ENCODE results near the gene LRRC74A. TPM values are rescaled to one million over a fixed set of nuclear protein-coding genes. Genes with fewer than 3 reads are reported as not detected.

Gene LRRC74A
- polyA plus RNA-seq, 1 donor (not counting 4 experiments of a cell fraction or from before 2014, with no cell fraction given) = not detected

DNA sequence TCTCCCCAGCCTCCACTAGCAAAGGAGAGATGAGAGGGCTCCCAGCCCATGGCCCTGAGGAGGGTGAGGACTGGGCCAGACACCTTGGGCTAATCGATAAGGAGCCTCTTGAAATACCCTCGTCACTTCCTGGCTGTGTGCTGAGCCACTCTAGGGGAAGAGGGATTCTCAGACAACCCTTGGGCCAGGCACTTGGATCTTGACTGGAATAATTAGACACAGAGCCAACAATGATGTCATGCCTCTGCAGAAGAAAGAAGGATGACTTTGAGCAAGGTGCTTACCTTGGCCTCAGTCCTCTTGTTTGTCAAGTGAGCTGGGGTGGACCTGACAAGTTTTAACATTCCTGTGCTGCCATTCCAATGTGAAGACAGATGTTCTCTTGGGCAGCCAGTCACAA is 83.1 kb downstream of the LRRC74A start:
- Histone ChIP-seq H3K79me2 (ENCODE audit: control insufficient read depth, insufficient read depth, low read length) (no peaks in the 10 kb centered on the region), H3K4me2 (ENCODE audit: control insufficient read depth, extremely low read depth, insufficient read depth, low read depth, low read length) (no peak overlapping the region), H3K9ac (ENCODE audit: control insufficient read depth, extremely low read depth, insufficient read depth, low read length) (no peak overlapping the region), H2AFZ (ENCODE audit: control insufficient read depth, low read length) (no peak overlapping the region), H3K4me3 (ENCODE audit: control insufficient read depth in 2 of 3, extremely low read depth in 1 of 3, insufficient read depth in 2 of 3, low read depth in 1 of 3, low read length in 3 of 3) (no peak overlapping the region), H3K4me1 (ENCODE audit: control insufficient read depth, extremely low read depth, insufficient read depth, low read length) (peaks cover 29% of the 10 kb centered on the region), H3K9me3 (ENCODE audit: control insufficient read depth, low read depth, low read length) (no peaks in the 10 kb centered on the region), H3K9me1 (ENCODE audit: control insufficient read depth, extremely low read depth, insufficient read depth, low read length) (no peaks in the 10 kb centered on the region), H4K20me1 (ENCODE audit: control insufficient read depth, extremely low read depth, insufficient read depth, low read length) (no peaks in the 10 kb centered on the region), H3K27ac (ENCODE audit: control insufficient read depth, insufficient read depth, low read length) (no peak overlapping the region), H3K27me3 (ENCODE audit: control insufficient read depth, extremely low read depth, insufficient read depth, low read length) (no peaks in the 10 kb centered on the region), H3K36me3 (ENCODE audit: control insufficient read depth in 2 of 2, extremely low read depth in 1 of 2, insufficient read depth in 2 of 2, low read length in 2 of 2) (no peaks in the 10 kb centered on the region)
- FAIRE-seq (no peak), DNase-seq (ENCODE audit: low read depth, low spot score) (no peak)
- dilution Hi-C loops (cut with MboI; ENCODE audit: extremely low pct_ligation_motif_present, low sequenced_read_pairs) = no loop called here
- TF ChIP-seq, protein P1, sequence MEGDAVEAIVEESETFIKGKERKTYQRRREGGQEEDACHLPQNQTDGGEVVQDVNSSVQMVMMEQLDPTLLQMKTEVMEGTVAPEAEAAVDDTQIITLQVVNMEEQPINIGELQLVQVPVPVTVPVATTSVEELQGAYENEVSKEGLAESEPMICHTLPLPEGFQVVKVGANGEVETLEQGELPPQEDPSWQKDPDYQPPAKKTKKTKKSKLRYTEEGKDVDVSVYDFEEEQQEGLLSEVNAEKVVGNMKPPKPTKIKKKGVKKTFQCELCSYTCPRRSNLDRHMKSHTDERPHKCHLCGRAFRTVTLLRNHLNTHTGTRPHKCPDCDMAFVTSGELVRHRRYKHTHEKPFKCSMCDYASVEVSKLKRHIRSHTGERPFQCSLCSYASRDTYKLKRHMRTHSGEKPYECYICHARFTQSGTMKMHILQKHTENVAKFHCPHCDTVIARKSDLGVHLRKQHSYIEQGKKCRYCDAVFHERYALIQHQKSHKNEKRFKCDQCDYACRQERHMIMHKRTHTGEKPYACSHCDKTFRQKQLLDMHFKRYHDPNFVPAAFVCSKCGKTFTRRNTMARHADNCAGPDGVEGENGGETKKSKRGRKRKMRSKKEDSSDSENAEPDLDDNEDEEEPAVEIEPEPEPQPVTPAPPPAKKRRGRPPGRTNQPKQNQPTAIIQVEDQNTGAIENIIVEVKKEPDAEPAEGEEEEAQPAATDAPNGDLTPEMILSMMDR (optimal IDR thresholded peaks at IDR 0.05 in 1 of 3, IDR thresholded peaks at IDR 0.05 in 1 of 3, conservative IDR thresholded peaks at IDR 0.05 in 1 of 3; ENCODE audit: extremely low read depth in 1 of 3, insufficient read depth in 2 of 3, low read length in 3 of 3) = no peak
- no peak for TF ChIP-seq EZH2 (IDR thresholded peaks at IDR 0.05; ENCODE audit: low read length)

DNA sequence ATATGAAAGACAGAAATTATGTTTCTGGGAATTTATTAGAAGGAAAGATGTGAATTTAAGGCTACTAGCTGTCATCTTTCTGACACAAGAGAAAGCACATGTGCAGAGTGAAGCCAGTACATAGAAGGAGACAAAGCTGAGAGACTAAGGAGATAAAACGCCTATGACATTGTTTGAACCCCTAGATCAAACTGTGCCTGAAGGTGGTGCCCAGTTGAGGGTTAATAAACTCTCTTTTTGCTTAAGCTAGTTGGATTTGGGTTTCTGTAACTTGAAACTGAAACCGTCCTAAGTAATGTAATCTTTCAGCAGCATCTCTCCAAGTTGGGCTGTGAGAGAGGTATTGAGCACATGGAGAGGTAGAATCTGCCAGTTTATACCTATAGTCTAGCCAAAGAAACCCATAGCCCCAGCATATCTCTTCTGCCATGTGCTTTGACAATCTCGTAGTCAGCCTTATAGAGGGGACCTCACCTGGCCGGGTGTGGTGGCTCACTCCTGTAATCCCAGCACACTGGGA is 84.2 kb downstream of the LRRC74A start:
- Histone ChIP-seq H3K9me1 (ENCODE audit: control insufficient read depth, extremely low read depth, insufficient read depth, low read length) (no peaks in the 10 kb centered on the region), H3K36me3 (ENCODE audit: control insufficient read depth in 2 of 2, extremely low read depth in 1 of 2, insufficient read depth in 2 of 2, low read length in 2 of 2) (no peaks in the 10 kb centered on the region), H3K4me2 (ENCODE audit: control insufficient read depth, extremely low read depth, insufficient read depth, low read depth, low read length) (no peak overlapping the region), H3K27me3 (ENCODE audit: control insufficient read depth, extremely low read depth, insufficient read depth, low read length) (no peaks in the 10 kb centered on the region), H3K9ac (ENCODE audit: control insufficient read depth, extremely low read depth, insufficient read depth, low read length) (no peak overlapping the region), H2AFZ (ENCODE audit: control insufficient read depth, low read length) (no peak overlapping the region), H3K27ac (ENCODE audit: control insufficient read depth, insufficient read depth, low read length) (no peak overlapping the region), H3K4me3 (ENCODE audit: control insufficient read depth in 2 of 3, extremely low read depth in 1 of 3, insufficient read depth in 2 of 3, low read depth in 1 of 3, low read length in 3 of 3) (no peak overlapping the region), H3K9me3 (ENCODE audit: control insufficient read depth, low read depth, low read length) (no peaks in the 10 kb centered on the region), H3K4me1 (ENCODE audit: control insufficient read depth, extremely low read depth, insufficient read depth, low read length) (peaks cover 28% of the 10 kb centered on the region), H3K79me2 (ENCODE audit: control insufficient read depth, insufficient read depth, low read length) (no peaks in the 10 kb centered on the region), H4K20me1 (ENCODE audit: control insufficient read depth, extremely low read depth, insufficient read depth, low read length) (no peaks in the 10 kb centered on the region)
- DNase-seq (ENCODE audit: low read depth, low spot score) (no peak), FAIRE-seq (no peak)
- dilution Hi-C loops (cut with MboI; ENCODE audit: extremely low pct_ligation_motif_present, low sequenced_read_pairs) = no loop called here
- TF ChIP-seq EZH2 (IDR thresholded peaks at IDR 0.05; ENCODE audit: low read length) = no peak
- TF ChIP-seq, protein P1 (optimal IDR thresholded peaks at IDR 0.05 in 1 of 3, IDR thresholded peaks at IDR 0.05 in 1 of 3, conservative IDR thresholded peaks at IDR 0.05 in 1 of 3; ENCODE audit: extremely low read depth in 1 of 3, insufficient read depth in 2 of 3, low read length in 3 of 3) = no peak

Data from keratinocyte (primary cell).